Mesendoderm (in vitro differentiated cells): Measurements from ENCODE around the gene CDH23.

Source experiments
- DNase-seq: peaks from one replicate; pipeline ENCODE4 v3.0.0; 2013
- H2AK5ac ChIP-seq: 2 replicates; pipeline ENCODE4 v1.6.1; 2013; ENCODE audit warnings: low read length, inconsistent platforms
- H2BK120ac ChIP-seq: 2 replicates; pipeline ENCODE4 v1.6.1; 2013; ENCODE audit warnings: low read depth, mild to moderate bottlenecking, low read length, moderate library complexity, mixed read lengths
- H2BK15ac ChIP-seq: replicated peaks from 2 replicates; pipeline ENCODE4 v1.6.1; 2013; ENCODE audit warnings: low read depth, mild to moderate bottlenecking, moderate library complexity
- H2BK5ac ChIP-seq: 2 replicates; pipeline ENCODE4 v1.6.1; 2013; ENCODE audit warnings: low read length, inconsistent platforms
- H3K18ac ChIP-seq: 2 replicates; pipeline ENCODE4 v1.6.1; 2013; ENCODE audit warnings: mild to moderate bottlenecking, low read length, mixed read lengths
- H3K23ac ChIP-seq: one replicate; pipeline ENCODE4 v1.6.1; 2013; ENCODE audit warnings: low read length
- H3K27ac ChIP-seq: 2 replicates; pipeline ENCODE4 v1.5.1; 2013; ENCODE audit warnings: low read depth, mild to moderate bottlenecking, inconsistent platforms, low read length, moderate library complexity
- H3K27me3 ChIP-seq: 2 replicates; pipeline ENCODE4 v1.6.1; 2013; ENCODE audit warnings: low read length, control low read depth, mild to moderate bottlenecking, inconsistent platforms; ENCODE audit not compliant: insufficient read depth, poor library complexity
- H3K36me3 ChIP-seq: 2 replicates; pipeline ENCODE4 v1.6.1; 2013; ENCODE audit warnings: low read length, inconsistent platforms; ENCODE audit not compliant: control insufficient read depth, insufficient read depth
- H3K4ac ChIP-seq: one replicate; pipeline ENCODE4 v1.6.1; 2013; ENCODE audit warnings: low read depth, mild to moderate bottlenecking, low read length, moderate library complexity
- H3K4me1 ChIP-seq: 2 replicates; pipeline ENCODE4 v1.6.1; 2013; ENCODE audit warnings: low read depth, low read length, inconsistent platforms; ENCODE audit not compliant: control insufficient read depth
- H3K4me2 ChIP-seq: 2 replicates; pipeline ENCODE4 v1.6.1; 2013; ENCODE audit warnings: low read length
- H3K4me3 ChIP-seq: 2 replicates; pipeline ENCODE4 v1.5.1; 2013; ENCODE audit warnings: mild to moderate bottlenecking, low read length
- H3K56ac ChIP-seq: one replicate; pipeline ENCODE4 v1.6.1; 2013; ENCODE audit warnings: low read length
- H3K79me1 ChIP-seq: 2 replicates; pipeline ENCODE4 v1.6.1; 2013; ENCODE audit warnings: low read length, inconsistent platforms
- H3K79me2 ChIP-seq: 2 replicates; pipeline ENCODE4 v1.6.1; 2013; ENCODE audit warnings: mild to moderate bottlenecking, low read length; ENCODE audit not compliant: control insufficient read depth, insufficient read depth
- H3K9ac ChIP-seq: 2 replicates; pipeline ENCODE4 v1.6.1; 2013; ENCODE audit warnings: low read length, inconsistent platforms
- H4K5ac ChIP-seq: one replicate; pipeline ENCODE4 v1.6.1; 2013; ENCODE audit warnings: low read length
- H4K8ac ChIP-seq: one replicate; pipeline ENCODE4 v1.6.1; 2013; ENCODE audit warnings: low read depth, mild to moderate bottlenecking, control low read depth, low read length, moderate library complexity
- WGBS: extraction: QIAGEN DNeasy Blood & Tissue Kit; methylation state at CpG from one replicate; pipeline ENCODE4 v1.1.7; 2013; ENCODE audit warnings: low lambda C conversion rate, missing lambda C conversion rate; ENCODE audit not compliant: insufficient coverage; ENCODE audit errors: extremely low coverage; 5-methylcytosine and 5-hydroxymethylcytosine counted together

CDH23 gene

GRCh38 chr10:71816421-71816851 lies 419.7 kb downstream of the CDH23 start:
- Histone ChIP-seq H2AK5ac (no peak overlapping the region), H3K9ac (no peak overlapping the region), H3K23ac (no peak overlapping the region), H3K79me2 (no peaks in the 10 kb centered on the region), H3K56ac (no peak overlapping the region), H4K8ac (no peak overlapping the region), H3K27me3 (no peaks in the 10 kb centered on the region), H4K5ac (no peak overlapping the region), H3K4me2 (no peak overlapping the region), H3K27ac (no peak overlapping the region), H3K4me3 (no peak overlapping the region), H3K36me3 (peaks cover 26% of the 10 kb centered on the region), H2BK120ac (no peak overlapping the region), H3K4ac (no peak overlapping the region), H2BK5ac (no peak overlapping the region), H3K18ac (no peak overlapping the region), H2BK15ac (no peak overlapping the region), H3K4me1 (no peaks in the 10 kb centered on the region), H3K79me1 (no peaks in the 10 kb centered on the region)
- DNase-seq: no peak
- WGBS: no CpG with 5 or more reads among the region's 12 CpGs

GRCh38 chr10:71816936-71817618 lies 420.4 kb downstream of the CDH23 start:
- Histone ChIP-seq H3K27ac (no peak overlapping the region), H3K36me3 (peaks cover 30% of the 10 kb centered on the region), H3K4ac (no peak overlapping the region)

GRCh38 chr10:71817831-71818655 lies 421.3 kb downstream of the CDH23 start:
- no peak overlapping the region for H2AK5ac ChIP-seq
- H3K56ac ChIP-seq: no peak overlapping the region
- H2BK5ac ChIP-seq: no peak overlapping the region
- no peaks in the 10 kb centered on the region for H3K79me2 ChIP-seq
- no peaks in the 10 kb centered on the region for H3K4me1 ChIP-seq
- no peak for DNase-seq
- H3K4ac ChIP-seq: no peak overlapping the region
- no peak overlapping the region for H3K9ac ChIP-seq
- no peak overlapping the region for H3K18ac ChIP-seq
- H2BK120ac ChIP-seq: no peak overlapping the region
- no CpG with 5 or more reads among the region's 9 CpGs for WGBS
- H4K5ac ChIP-seq: no peak overlapping the region
- H2BK15ac ChIP-seq: no peak overlapping the region
- H4K8ac ChIP-seq: no peak overlapping the region
- H3K79me1 ChIP-seq: no peaks in the 10 kb centered on the region
- H3K4me3 ChIP-seq: no peak overlapping the region
- H3K27me3 ChIP-seq: no peaks in the 10 kb centered on the region
- no peak overlapping the region for H3K27ac ChIP-seq
- no peak overlapping the region for H3K23ac ChIP-seq
- no peak overlapping the region for H3K4me2 ChIP-seq
- peaks cover 31% of the 10 kb centered on the region for H3K36me3 ChIP-seq

More at GRCh38 chr10:71816936-71817618, 420.4 kb downstream of the CDH23 start:
- no peak overlapping the region for H3K4me2 ChIP-seq
- H3K9ac ChIP-seq: no peak overlapping the region
- no peak for DNase-seq
- no peak overlapping the region for H2BK15ac ChIP-seq
- H2BK120ac ChIP-seq: no peak overlapping the region
- H3K79me2 ChIP-seq: no peaks in the 10 kb centered on the region
- no peaks in the 10 kb centered on the region for H3K4me1 ChIP-seq
- H3K4me3 ChIP-seq: no peak overlapping the region
- no peak overlapping the region for H3K23ac ChIP-seq
- WGBS: no CpG with 5 or more reads among the region's 8 CpGs
- H2BK5ac ChIP-seq: no peak overlapping the region
- no peak overlapping the region for H3K18ac ChIP-seq
- no peak overlapping the region for H2AK5ac ChIP-seq
- H4K5ac ChIP-seq: no peak overlapping the region
- no peaks in the 10 kb centered on the region for H3K27me3 ChIP-seq
- no peaks in the 10 kb centered on the region for H3K79me1 ChIP-seq
- H4K8ac ChIP-seq: no peak overlapping the region
- H3K56ac ChIP-seq: no peak overlapping the region

GRCh38 chr10:71818674-71819260 lies 422.0 kb downstream of the CDH23 start:
- H3K36me3 ChIP-seq: peaks cover 35% of the 10 kb centered on the region
- WGBS: no CpG with 5 or more reads among the region's 14 CpGs
- no peaks in the 10 kb centered on the region for H3K4me1 ChIP-seq
- H3K9ac ChIP-seq: no peak overlapping the region
- H3K79me1 ChIP-seq: no peaks in the 10 kb centered on the region
- DNase-seq: no peak
- no peaks in the 10 kb centered on the region for H3K79me2 ChIP-seq
- no peak overlapping the region for H3K27ac ChIP-seq
- no peak overlapping the region for H2BK15ac ChIP-seq
- no peak overlapping the region for H2BK5ac ChIP-seq
- no peak overlapping the region for H4K5ac ChIP-seq
- no peak overlapping the region for H2AK5ac ChIP-seq
- no peak overlapping the region for H3K56ac ChIP-seq
- no peak overlapping the region for H2BK120ac ChIP-seq
- no peak overlapping the region for H3K4ac ChIP-seq
- H3K18ac ChIP-seq: no peak overlapping the region
- H4K8ac ChIP-seq: no peak overlapping the region
- H3K4me3 ChIP-seq: no peak overlapping the region
- H3K23ac ChIP-seq: no peak overlapping the region
- no peaks in the 10 kb centered on the region for H3K27me3 ChIP-seq
- no peak overlapping the region for H3K4me2 ChIP-seq

- Histone ChIP-seq H3K79me2 (no peaks in the 10 kb centered on the region), H3K27me3 (no peaks in the 10 kb centered on the region), H3K56ac (no peak overlapping the region), H3K23ac (no peak overlapping the region), H3K27ac (no peak overlapping the region), H3K4me2 (no peak overlapping the region), H3K36me3 (peaks cover 37% of the 10 kb centered on the region), H2BK15ac (no peak overlapping the region), H3K18ac (no peak overlapping the region), H2BK120ac (no peak overlapping the region), H3K9ac (no peak overlapping the region), H3K4me1 (no peaks in the 10 kb centered on the region), H2AK5ac (no peak overlapping the region), H3K4ac (no peak overlapping the region), H3K4me3 (no peak overlapping the region), H3K79me1 (no peaks in the 10 kb centered on the region), H4K5ac (no peak overlapping the region), H4K8ac (no peak overlapping the region), H2BK5ac (no peak overlapping the region)
- no peak for DNase-seq
- no CpG with 5 or more reads among the region's 18 CpGs for WGBS
Observed at GRCh38 chr10:71819441-71819861, 422.7 kb downstream of the CDH23 start.
